KMS-11 (cell line): ENCODE measurements around the gene NPHP4.

Experiments used
- H2AFZ ChIP-seq: fragments of 200-600 bp; sonication (generic); 2 replicates; pipeline ENCODE4 v1.6.1; 2016; ENCODE audit warnings: antibody characterized with exemption, mixed run types, low read depth
- H3K27ac ChIP-seq: fragments of 200-600 bp; sonication (generic); 2 replicates; pipeline ENCODE4 v1.6.1; 2016; ENCODE audit warnings: mild to moderate bottlenecking, mixed run types
- H3K27me3 ChIP-seq: fragments of 200-600 bp; sonication (generic); 2 replicates; pipeline ENCODE4 v1.6.1; 2017; ENCODE audit warnings: mild to moderate bottlenecking, low read depth, mixed run types, moderate library complexity; ENCODE audit not compliant: insufficient read depth
- H3K36me3 ChIP-seq: fragments of 200-600 bp; sonication (generic); 2 replicates; pipeline ENCODE4 v1.6.1; 2017; ENCODE audit warnings: mild to moderate bottlenecking, mixed run types; ENCODE audit not compliant: insufficient read depth
- H3K4me1 ChIP-seq: fragments of 200-600 bp; sonication (generic); 2 replicates; pipeline ENCODE4 v1.6.1; 2016; ENCODE audit warnings: mild to moderate bottlenecking, low read depth, mixed run types; ENCODE audit not compliant: poor library complexity, severe bottlenecking
- H3K4me2 ChIP-seq: fragments of 200-600 bp; sonication (generic); 2 replicates; pipeline ENCODE4 v1.7.0; 2016; ENCODE audit warnings: mild to moderate bottlenecking, mixed run types
- H3K4me3 ChIP-seq: fragments of 200-600 bp; sonication (generic); IDR thresholded peaks from 2 replicates; pipeline ENCODE4 v1.6.1; 2017; ENCODE audit warnings: low read depth, low read length, mixed read lengths; ENCODE audit not compliant: insufficient read depth
- H3K79me2 ChIP-seq: fragments of 200-600 bp; sonication (generic); 2 replicates; pipeline ENCODE4 v1.6.1; 2016; ENCODE audit warnings: low read depth, mixed run types; ENCODE audit not compliant: insufficient read depth
- H3K9ac ChIP-seq: fragments of 200-600 bp; sonication (generic); 2 replicates; pipeline ENCODE4 v1.6.1; 2016; ENCODE audit warnings: mild to moderate bottlenecking, mixed run types
- H4K20me1 ChIP-seq: fragments of 200-600 bp; sonication (generic); 2 replicates; pipeline ENCODE4 v1.6.1; 2016; ENCODE audit warnings: mild to moderate bottlenecking, mixed run types; ENCODE audit not compliant: insufficient read depth
- TF ChIP-seq, protein P1 (sequence below): fragments of 200-600 bp; sonication (generic); conservative IDR thresholded peaks from 2 replicates; pipeline ENCODE4 v1.6.1; 2017; ENCODE audit warnings: low read depth, mild to moderate bottlenecking, antibody characterized with exemption, low read length, moderate library complexity, mixed read lengths

The NPHP4 gene

DNA sequence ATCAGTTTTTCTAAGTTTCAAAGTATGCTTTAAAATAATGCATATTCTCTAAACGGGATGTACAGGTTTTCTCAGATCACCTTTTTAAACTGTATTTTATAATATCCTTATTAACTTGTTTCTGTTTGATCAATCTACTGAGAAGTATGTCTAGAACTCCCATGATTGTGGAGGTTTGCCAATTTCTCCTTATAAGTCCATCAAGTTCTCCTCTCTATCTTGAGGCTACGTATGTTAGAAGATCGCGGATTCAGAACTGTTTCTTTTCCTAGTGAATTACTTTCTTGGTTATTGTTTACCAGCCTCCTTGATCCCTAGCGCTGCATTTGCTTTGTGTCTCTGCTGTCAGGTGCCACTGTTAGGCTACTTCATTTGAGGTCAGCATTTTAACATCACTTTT lies 89.2 kb downstream of the NPHP4 start:
- no peak overlapping the region for H3K4me3 ChIP-seq
- no peaks in the 10 kb centered on the region for H3K36me3 ChIP-seq
- no peaks in the 10 kb centered on the region for H3K79me2 ChIP-seq
- TF ChIP-seq, protein P1, sequence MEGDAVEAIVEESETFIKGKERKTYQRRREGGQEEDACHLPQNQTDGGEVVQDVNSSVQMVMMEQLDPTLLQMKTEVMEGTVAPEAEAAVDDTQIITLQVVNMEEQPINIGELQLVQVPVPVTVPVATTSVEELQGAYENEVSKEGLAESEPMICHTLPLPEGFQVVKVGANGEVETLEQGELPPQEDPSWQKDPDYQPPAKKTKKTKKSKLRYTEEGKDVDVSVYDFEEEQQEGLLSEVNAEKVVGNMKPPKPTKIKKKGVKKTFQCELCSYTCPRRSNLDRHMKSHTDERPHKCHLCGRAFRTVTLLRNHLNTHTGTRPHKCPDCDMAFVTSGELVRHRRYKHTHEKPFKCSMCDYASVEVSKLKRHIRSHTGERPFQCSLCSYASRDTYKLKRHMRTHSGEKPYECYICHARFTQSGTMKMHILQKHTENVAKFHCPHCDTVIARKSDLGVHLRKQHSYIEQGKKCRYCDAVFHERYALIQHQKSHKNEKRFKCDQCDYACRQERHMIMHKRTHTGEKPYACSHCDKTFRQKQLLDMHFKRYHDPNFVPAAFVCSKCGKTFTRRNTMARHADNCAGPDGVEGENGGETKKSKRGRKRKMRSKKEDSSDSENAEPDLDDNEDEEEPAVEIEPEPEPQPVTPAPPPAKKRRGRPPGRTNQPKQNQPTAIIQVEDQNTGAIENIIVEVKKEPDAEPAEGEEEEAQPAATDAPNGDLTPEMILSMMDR = no peak
- no peak overlapping the region for H3K27ac ChIP-seq
- no peak overlapping the region for H3K9ac ChIP-seq
- no peaks in the 10 kb centered on the region for H3K4me1 ChIP-seq
- H3K4me2 ChIP-seq = no peak overlapping the region
- H2AFZ ChIP-seq = no peak overlapping the region
- H3K27me3 ChIP-seq = no peaks in the 10 kb centered on the region
- H4K20me1 ChIP-seq = no peaks in the 10 kb centered on the region

DNA sequence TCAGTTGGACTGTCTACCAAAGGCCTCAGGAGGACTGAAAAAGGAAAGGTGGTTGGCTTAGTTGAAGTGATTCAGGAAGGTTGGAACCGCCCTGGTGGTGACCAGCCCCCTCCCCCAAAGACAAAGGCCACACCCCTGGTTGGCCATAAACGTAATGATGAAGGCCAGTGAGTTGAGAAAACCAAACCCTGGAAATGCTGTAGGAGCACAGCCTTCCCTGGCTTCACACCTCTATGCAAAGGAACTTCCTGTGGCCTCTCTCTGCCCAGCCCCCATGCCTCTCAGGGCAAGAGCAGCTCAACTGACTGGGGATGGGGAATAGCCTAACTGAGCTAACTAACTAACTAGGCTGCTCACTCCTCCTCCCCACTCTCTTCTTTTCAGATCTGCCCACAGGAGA lies 90.4 kb downstream of the NPHP4 start:
- Histone ChIP-seq H3K4me1 (no peaks in the 10 kb centered on the region), H3K79me2 (no peaks in the 10 kb centered on the region), H3K36me3 (no peaks in the 10 kb centered on the region), H3K9ac (no peak overlapping the region), H2AFZ (no peak overlapping the region), H3K4me3 (no peak overlapping the region), H3K4me2 (no peak overlapping the region), H4K20me1 (no peaks in the 10 kb centered on the region), H3K27ac (no peak overlapping the region), H3K27me3 (no peaks in the 10 kb centered on the region)
- TF ChIP-seq, protein P1 = no peak

DNA sequence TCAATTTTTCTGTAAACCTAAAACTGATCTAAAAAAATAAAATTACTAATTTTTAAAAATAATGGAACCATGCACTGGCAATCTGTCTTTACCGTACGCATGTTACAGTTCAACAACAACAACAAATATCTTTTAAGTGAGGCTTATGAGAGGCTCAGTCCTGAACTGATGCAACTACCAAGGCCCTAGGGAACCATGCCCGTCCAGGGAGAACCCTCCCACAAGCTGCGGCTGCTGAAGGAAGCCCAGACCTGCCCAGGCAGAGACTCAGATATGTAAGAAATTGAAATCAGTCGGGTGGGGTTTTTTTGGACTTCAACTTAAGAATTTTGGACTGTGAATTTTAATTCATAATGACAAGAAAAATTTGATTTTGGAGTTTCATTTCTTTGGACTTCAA lies 91.1 kb downstream of the NPHP4 start:
- Histone ChIP-seq H3K27ac (no peak overlapping the region), H3K27me3 (no peaks in the 10 kb centered on the region), H2AFZ (no peak overlapping the region), H3K4me1 (no peaks in the 10 kb centered on the region), H3K79me2 (no peaks in the 10 kb centered on the region), H3K36me3 (no peaks in the 10 kb centered on the region), H4K20me1 (no peaks in the 10 kb centered on the region), H3K9ac (no peak overlapping the region), H3K4me2 (no peak overlapping the region), H3K4me3 (no peak overlapping the region)
- TF ChIP-seq, protein P1 = no peak

DNA sequence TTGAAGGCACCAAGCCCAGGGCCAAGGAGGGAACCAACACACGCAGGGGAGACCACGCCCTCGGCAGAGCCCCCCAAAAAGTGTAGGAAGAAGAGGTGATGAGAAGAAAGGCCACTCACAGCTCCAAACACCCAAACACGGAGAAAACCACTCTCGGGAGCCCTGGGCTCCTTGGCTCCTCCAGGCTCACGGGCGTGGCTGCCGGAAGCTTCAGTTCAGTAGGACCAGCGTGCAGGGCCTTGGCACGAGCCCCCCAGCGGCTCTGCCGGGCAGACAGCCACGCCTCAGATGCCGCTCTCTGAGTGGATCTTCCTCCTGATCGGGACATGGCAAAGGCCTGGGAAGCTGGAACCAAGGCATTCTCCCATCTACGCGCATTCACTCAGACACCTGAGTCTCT lies 94.0 kb downstream of the NPHP4 start:
- Histone ChIP-seq H3K79me2 (no peaks in the 10 kb centered on the region), H2AFZ (no peak overlapping the region), H3K27ac (no peak overlapping the region), H3K4me3 (no peak overlapping the region), H3K27me3 (no peaks in the 10 kb centered on the region), H4K20me1 (no peaks in the 10 kb centered on the region), H3K9ac (no peak overlapping the region), H3K4me2 (no peak overlapping the region), H3K4me1 (no peaks in the 10 kb centered on the region), H3K36me3 (no peaks in the 10 kb centered on the region)
- TF ChIP-seq, protein P1 = no peak
